ENCODE measurements around the gene NOTO.
"Not testable (repeated sequence)": the region's sequence is repeated elsewhere in the genome, so short reads cannot be mapped to it uniquely, and the experiment has no call there.

The NOTO gene, protein sequence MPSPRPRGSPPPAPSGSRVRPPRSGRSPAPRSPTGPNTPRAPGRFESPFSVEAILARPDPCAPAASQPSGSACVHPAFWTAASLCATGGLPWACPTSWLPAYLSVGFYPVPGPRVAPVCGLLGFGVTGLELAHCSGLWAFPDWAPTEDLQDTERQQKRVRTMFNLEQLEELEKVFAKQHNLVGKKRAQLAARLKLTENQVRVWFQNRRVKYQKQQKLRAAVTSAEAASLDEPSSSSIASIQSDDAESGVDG

GRCh38 chr2:73202156-73203054 lies at the start of gene NOTO:
Gene NOTO, plus strand, starts transcription at chr2:73202574. Its CDS starts 93 bp downstream, at chr2:73202667.
- H3K4me1 ChIP-seq (ENCODE audit: control insufficient read depth in 1 of 2, insufficient read depth in 2 of 2, low read length in 2 of 2) = peaks cover 0 to 17% of the 10 kb centered on the region in 2 donors
- no peaks in the 10 kb centered on the region for H3K9me3 ChIP-seq (ENCODE audit: control insufficient read depth in 1 of 2, low read length in 2 of 2)
- H3K36me3 ChIP-seq (ENCODE audit: control insufficient read depth in 1 of 2, insufficient read depth in 2 of 2, low read length in 2 of 2) = no peaks in the 10 kb centered on the region
- peak within 1 kb of the TSS in 1 of 2 donors; percentile 54 for H3K4me3 ChIP-seq (ENCODE audit: low read depth in 1 of 2, low read length in 2 of 2)
- H3K27ac ChIP-seq (ENCODE audit: low read length) = no peak within 1 kb of the TSS
- H3K27me3 ChIP-seq (ENCODE audit: low read depth, low read length) = peaks cover 23% of the 10 kb centered on the region

GRCh38 chr2:73156539-73157124 lies 45.7 kb upstream of the NOTO start:
- H3K36me3 ChIP-seq (ENCODE audit: control insufficient read depth in 1 of 2, insufficient read depth in 2 of 2, low read length in 2 of 2) = no peaks in the 10 kb centered on the region
- H3K27me3 ChIP-seq (ENCODE audit: low read depth, low read length) = peaks cover 3% of the 10 kb centered on the region
- H3K27ac ChIP-seq (ENCODE audit: low read length) = no peak overlapping the region
- H3K9me3 ChIP-seq (ENCODE audit: control insufficient read depth in 1 of 2, low read length in 2 of 2) = no peaks in the 10 kb centered on the region
- H3K4me3 ChIP-seq (ENCODE audit: low read depth in 1 of 2, low read length in 2 of 2) = no peak overlapping the region
- no peaks in the 10 kb centered on the region for H3K4me1 ChIP-seq (ENCODE audit: control insufficient read depth in 1 of 2, insufficient read depth in 2 of 2, low read length in 2 of 2)

DNA sequence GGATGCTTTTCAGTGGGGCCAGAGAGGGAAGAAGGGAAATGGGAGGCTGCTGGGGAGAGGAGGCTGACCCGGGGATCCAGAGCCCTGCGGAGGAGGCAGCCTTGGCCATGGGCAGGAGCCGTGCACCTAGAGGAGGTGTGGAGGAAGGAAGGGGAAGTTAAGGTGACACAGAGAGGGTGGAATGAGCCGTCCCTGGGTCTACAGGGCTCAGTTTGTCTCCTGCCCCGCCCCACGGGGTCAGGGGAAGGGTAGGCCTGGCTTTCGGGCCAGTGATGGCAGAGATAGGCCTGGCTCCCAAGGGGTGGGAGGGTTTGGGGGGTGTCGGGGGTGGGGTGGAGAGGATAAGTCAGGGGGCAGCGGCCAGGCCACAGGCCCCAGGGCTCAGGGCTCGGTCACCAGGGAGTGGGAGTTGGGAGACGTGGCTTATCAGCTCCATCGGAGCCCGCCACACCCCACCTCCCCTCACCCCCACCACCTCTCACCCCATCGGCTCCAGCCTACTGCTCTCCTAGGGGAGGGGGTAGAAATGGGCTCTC lies 39.5 kb upstream of the NOTO start:
- Histone ChIP-seq H3K27ac (ENCODE audit: low read length) (no peak overlapping the region), H3K4me3 (ENCODE audit: low read depth in 1 of 2, low read length in 2 of 2) (no peak overlapping the region), H3K36me3 (ENCODE audit: control insufficient read depth in 1 of 2, insufficient read depth in 2 of 2, low read length in 2 of 2) (no peaks in the 10 kb centered on the region), H3K4me1 (ENCODE audit: control insufficient read depth in 1 of 2, insufficient read depth in 2 of 2, low read length in 2 of 2) (no peaks in the 10 kb centered on the region), H3K27me3 (ENCODE audit: low read depth, low read length) (peaks cover under 1% of the 10 kb centered on the region), H3K9me3 (ENCODE audit: control insufficient read depth in 1 of 2, low read length in 2 of 2) (no peaks in the 10 kb centered on the region)

GRCh38 chr2:73163483-73164367 lies 38.6 kb upstream of the NOTO start:
- Histone ChIP-seq H3K27me3 (ENCODE audit: low read depth, low read length) (no peaks in the 10 kb centered on the region), H3K4me3 (ENCODE audit: low read depth in 1 of 2, low read length in 2 of 2) (no peak overlapping the region), H3K9me3 (ENCODE audit: control insufficient read depth in 1 of 2, low read length in 2 of 2) (no peaks in the 10 kb centered on the region), H3K4me1 (ENCODE audit: control insufficient read depth in 1 of 2, insufficient read depth in 2 of 2, low read length in 2 of 2) (no peaks in the 10 kb centered on the region), H3K36me3 (ENCODE audit: control insufficient read depth in 1 of 2, insufficient read depth in 2 of 2, low read length in 2 of 2) (no peaks in the 10 kb centered on the region), H3K27ac (ENCODE audit: low read length) (no peak overlapping the region)

DNA sequence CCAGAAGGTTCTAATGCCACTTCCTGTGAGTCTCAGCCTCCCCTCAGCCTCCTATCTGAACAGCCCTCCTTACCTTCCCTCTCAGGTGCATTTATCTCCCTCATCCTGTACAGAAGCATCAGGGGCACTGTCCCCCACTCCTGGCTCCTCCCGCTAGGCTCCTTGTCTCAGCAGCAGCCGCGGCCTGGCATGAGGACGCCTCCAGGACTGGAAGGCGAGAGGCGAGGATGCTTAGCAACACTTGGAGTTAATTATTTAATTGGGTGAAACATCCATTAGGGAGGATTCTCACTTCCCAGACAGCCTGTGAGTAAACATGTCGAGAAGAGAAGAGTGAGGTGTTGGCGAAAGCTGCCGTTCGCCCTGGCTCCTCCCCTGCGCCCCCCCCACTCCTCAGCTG lies 36.4 kb upstream of the NOTO start:
- not testable (repeated sequence) for H3K9me3 ChIP-seq (ENCODE audit: control insufficient read depth in 1 of 2, low read length in 2 of 2); H3K27ac ChIP-seq (ENCODE audit: low read length); H3K4me3 ChIP-seq (ENCODE audit: low read depth in 1 of 2, low read length in 2 of 2); H3K36me3 ChIP-seq (ENCODE audit: control insufficient read depth in 1 of 2, insufficient read depth in 2 of 2, low read length in 2 of 2); H3K4me1 ChIP-seq (ENCODE audit: control insufficient read depth in 1 of 2, insufficient read depth in 2 of 2, low read length in 2 of 2); H3K27me3 ChIP-seq (ENCODE audit: low read depth, low read length)

DNA sequence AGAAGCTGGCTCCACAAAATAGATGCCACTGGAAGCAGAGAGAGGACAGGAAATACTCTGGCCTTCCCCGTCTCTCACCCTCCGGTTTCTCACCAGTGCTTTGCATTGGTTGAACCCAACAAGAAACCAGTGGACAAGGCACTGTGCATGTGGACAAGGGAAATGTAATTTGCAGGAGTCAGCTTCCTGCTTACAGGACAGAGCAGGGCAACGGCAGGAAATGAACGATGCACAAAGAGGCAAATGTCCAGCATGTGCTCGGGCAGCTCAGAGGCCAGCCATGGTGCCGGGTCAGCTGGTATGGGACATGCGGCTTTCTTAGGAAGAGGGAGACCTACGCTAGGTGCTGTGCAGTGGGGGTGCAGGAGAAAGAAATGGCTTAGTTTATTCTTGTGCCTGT lies 35.6 kb upstream of the NOTO start:
- H3K4me1 ChIP-seq (ENCODE audit: control insufficient read depth in 1 of 2, insufficient read depth in 2 of 2, low read length in 2 of 2); H3K4me3 ChIP-seq (ENCODE audit: low read depth in 1 of 2, low read length in 2 of 2); H3K27me3 ChIP-seq (ENCODE audit: low read depth, low read length); H3K27ac ChIP-seq (ENCODE audit: low read length); H3K9me3 ChIP-seq (ENCODE audit: control insufficient read depth in 1 of 2, low read length in 2 of 2); H3K36me3 ChIP-seq (ENCODE audit: control insufficient read depth in 1 of 2, insufficient read depth in 2 of 2, low read length in 2 of 2): not testable (repeated sequence)

GRCh38 chr2:73168348-73168747 lies 34.0 kb upstream of the NOTO start:
- H3K4me3 ChIP-seq (ENCODE audit: low read depth in 1 of 2, low read length in 2 of 2); H3K4me1 ChIP-seq (ENCODE audit: control insufficient read depth in 1 of 2, insufficient read depth in 2 of 2, low read length in 2 of 2); H3K36me3 ChIP-seq (ENCODE audit: control insufficient read depth in 1 of 2, insufficient read depth in 2 of 2, low read length in 2 of 2); H3K27ac ChIP-seq (ENCODE audit: low read length); H3K9me3 ChIP-seq (ENCODE audit: control insufficient read depth in 1 of 2, low read length in 2 of 2); H3K27me3 ChIP-seq (ENCODE audit: low read depth, low read length): not testable (repeated sequence)

DNA sequence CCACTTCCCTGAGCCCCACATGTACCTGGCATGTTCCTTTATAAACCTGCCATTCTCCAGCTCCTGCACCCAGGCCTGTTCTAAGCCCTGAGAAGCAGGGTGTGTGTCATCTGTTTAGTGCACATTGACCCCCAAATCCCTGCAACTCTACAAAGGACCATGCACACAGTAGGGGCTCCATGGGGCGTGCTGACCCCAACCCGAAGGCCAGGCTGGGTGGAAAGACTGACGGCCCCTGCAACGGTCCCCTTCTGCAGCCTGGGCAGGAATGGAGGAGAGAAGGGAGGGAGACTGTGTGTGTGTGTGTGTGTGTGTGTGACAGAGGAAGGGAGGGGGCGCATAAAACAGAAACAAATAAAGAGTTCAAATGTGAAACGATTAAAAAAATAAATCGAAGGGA lies 32.0 kb upstream of the NOTO start:
- H3K36me3 ChIP-seq (ENCODE audit: control insufficient read depth in 1 of 2, insufficient read depth in 2 of 2, low read length in 2 of 2); H3K27ac ChIP-seq (ENCODE audit: low read length); H3K4me3 ChIP-seq (ENCODE audit: low read depth in 1 of 2, low read length in 2 of 2); H3K4me1 ChIP-seq (ENCODE audit: control insufficient read depth in 1 of 2, insufficient read depth in 2 of 2, low read length in 2 of 2); H3K9me3 ChIP-seq (ENCODE audit: control insufficient read depth in 1 of 2, low read length in 2 of 2): not testable (repeated sequence)
- peaks cover 17% of the 10 kb centered on the region for H3K27me3 ChIP-seq (ENCODE audit: low read depth, low read length)

GRCh38 chr2:73172963-73173362 lies 29.4 kb upstream of the NOTO start:
- peaks cover 33% of the 10 kb centered on the region for H3K27me3 ChIP-seq (ENCODE audit: low read depth, low read length)
- peaks cover 7 to 23% of the 10 kb centered on the region in 2 donors for H3K4me1 ChIP-seq (ENCODE audit: control insufficient read depth in 1 of 2, insufficient read depth in 2 of 2, low read length in 2 of 2)
- H3K36me3 ChIP-seq (ENCODE audit: control insufficient read depth in 1 of 2, insufficient read depth in 2 of 2, low read length in 2 of 2) = no peaks in the 10 kb centered on the region
- no peak overlapping the region for H3K4me3 ChIP-seq (ENCODE audit: low read depth in 1 of 2, low read length in 2 of 2)
- no peak overlapping the region for H3K27ac ChIP-seq (ENCODE audit: low read length)
- no peaks in the 10 kb centered on the region for H3K9me3 ChIP-seq (ENCODE audit: control insufficient read depth in 1 of 2, low read length in 2 of 2)

DNA sequence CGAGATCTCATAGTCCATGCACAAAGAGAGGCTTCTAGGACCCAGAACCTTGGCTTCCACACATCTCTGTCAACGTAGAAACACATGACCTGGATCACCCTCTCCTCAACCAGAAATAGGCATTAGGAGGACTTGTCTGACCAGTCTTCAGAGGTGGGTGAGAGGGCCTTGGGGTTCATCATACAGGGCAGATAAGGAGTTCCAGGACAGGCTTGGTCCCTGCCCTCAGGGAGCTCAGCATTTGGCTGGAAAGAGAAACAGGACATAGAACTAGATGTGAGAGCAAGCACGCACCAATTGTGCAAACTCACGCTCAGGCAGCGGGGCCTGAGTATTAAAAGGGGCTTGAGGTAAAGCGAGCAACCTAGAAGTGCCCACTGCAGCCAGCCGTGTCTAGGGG lies 28.6 kb upstream of the NOTO start:
- Histone ChIP-seq H3K27me3 (ENCODE audit: low read depth, low read length) (peaks cover 33% of the 10 kb centered on the region), H3K36me3 (ENCODE audit: control insufficient read depth in 1 of 2, insufficient read depth in 2 of 2, low read length in 2 of 2) (no peaks in the 10 kb centered on the region), H3K4me3 (ENCODE audit: low read depth in 1 of 2, low read length in 2 of 2) (no peak overlapping the region), H3K4me1 (ENCODE audit: control insufficient read depth in 1 of 2, insufficient read depth in 2 of 2, low read length in 2 of 2) (peaks cover 7 to 25% of the 10 kb centered on the region in 2 donors), H3K27ac (ENCODE audit: low read length) (no peak overlapping the region), H3K9me3 (ENCODE audit: control insufficient read depth in 1 of 2, low read length in 2 of 2) (no peaks in the 10 kb centered on the region)

All from muscle layer of duodenum (tissue), 2 donors.